Keratinocyte (primary cell): ENCODE data around the gene UVSSA. TPM values are rescaled to one million over a fixed set of nuclear protein-coding genes. Genes with fewer than 3 reads are reported as not detected.

Experiments
- DNase-seq: peaks from one replicate; pipeline ENCODE4 v3.0.0-alpha.2; 2011; ENCODE audit warnings: low read depth, missing footprints, low spot score
- FAIRE-seq: peaks from 2 replicates; lab custom pipeline; 2011; peaks lifted over from hg19 to GRCh38; lab: Jason Lieb, UNC
- H2AFZ ChIP-seq: 2 replicates; pipeline ENCODE4 v1.6.0; 2012; ENCODE audit warnings: low read length, control low read depth, inconsistent platforms; ENCODE audit not compliant: control insufficient read depth
- H3K27ac ChIP-seq: 2 replicates; pipeline ENCODE4 v1.5.1; 2011; ENCODE audit warnings: low read length; ENCODE audit not compliant: control insufficient read depth, insufficient read depth
- H3K27me3 ChIP-seq: 3 replicates; pipeline ENCODE4 v1.6.0; 2011; ENCODE audit warnings: low read length; ENCODE audit not compliant: control insufficient read depth, insufficient read depth; ENCODE audit errors: extremely low read depth
- H3K36me3 ChIP-seq, 2 experiments: 2 replicates in 1 of 2; 3 replicates in 1 of 2; pipeline ENCODE4 v1.5.1; 2011; ENCODE audit warnings: low read length in 2 of 2, mild to moderate bottlenecking in 1 of 2; ENCODE audit not compliant: control insufficient read depth in 2 of 2, insufficient read depth in 2 of 2; ENCODE audit errors: extremely low read depth in 1 of 2
- H3K4me1 ChIP-seq: 3 replicates; pipeline ENCODE4 v1.5.1; 2011; ENCODE audit warnings: low read length; ENCODE audit not compliant: control insufficient read depth, insufficient read depth; ENCODE audit errors: extremely low read depth
- H3K4me2 ChIP-seq: 3 replicates; pipeline ENCODE4 v1.6.0; 2011; ENCODE audit warnings: low read depth, low read length; ENCODE audit not compliant: control insufficient read depth, insufficient read depth; ENCODE audit errors: extremely low read depth
- H3K4me3 ChIP-seq, 3 experiments: fragments of 200-600 bp in 1 of 3; sonication (generic) in 1 of 3; 2 replicates in 2 of 3; 3 replicates in 1 of 3; pipeline ENCODE4 v1.5.1; 2011 to 2016; ENCODE audit warnings: low read length in 3 of 3, mild to moderate bottlenecking in 3 of 3, control low read depth in 2 of 3, inconsistent platforms in 1 of 3, low read depth in 1 of 3, mixed read lengths in 1 of 3, mixed run types in 1 of 3, moderate library complexity in 1 of 3; ENCODE audit not compliant: control insufficient read depth in 2 of 3, insufficient read depth in 2 of 3; ENCODE audit errors: extremely low read depth in 1 of 3
- H3K79me2 ChIP-seq: 2 replicates; pipeline ENCODE4 v1.6.0; 2012; ENCODE audit warnings: low read length; ENCODE audit not compliant: control insufficient read depth, insufficient read depth
- H3K9ac ChIP-seq: 3 replicates; pipeline ENCODE4 v1.6.0; 2011; ENCODE audit warnings: low read length; ENCODE audit not compliant: control insufficient read depth, insufficient read depth; ENCODE audit errors: extremely low read depth
- H3K9me1 ChIP-seq: 3 replicates; pipeline ENCODE4 v1.6.0; 2011; ENCODE audit warnings: low read length; ENCODE audit not compliant: control insufficient read depth, insufficient read depth; ENCODE audit errors: extremely low read depth
- H3K9me3 ChIP-seq: 2 replicates; pipeline ENCODE4 v1.5.1; 2012; ENCODE audit warnings: low read depth, low read length; ENCODE audit not compliant: control insufficient read depth
- H4K20me1 ChIP-seq: 3 replicates; pipeline ENCODE4 v1.6.0; 2011; ENCODE audit warnings: low read length; ENCODE audit not compliant: control insufficient read depth, insufficient read depth; ENCODE audit errors: extremely low read depth
- EZH2 ChIP-seq: IDR thresholded peaks from one replicate; pipeline ENCODE4 v1.6.1; 2012; ENCODE audit warnings: inconsistent platforms, mild to moderate bottlenecking, low read length, moderate library complexity
- dilution Hi-C: fragments of 300-500 bp; cut with MboI; formaldehyde crosslinking; loops from one replicate; pipeline ENCODE4 v1.7.0; 2020; ENCODE audit warnings: low sequenced_read_pairs; ENCODE audit not compliant: extremely low pct_ligation_motif_present
- polyA plus RNA-seq, 5 experiments: library from polyadenylated mRNA; depleted of rRNA in 3 of 5; stranded (reverse) in 3 of 5; stranded (forward) in 1 of 5; unstranded in 1 of 5; fragments of >200 nt; gene quantifications; 1 replicate in 1 of 5; 2 replicates in 3 of 5; 3 replicates in 1 of 5; pipeline versions ENCODE4 v1.2.1 to v1.2.3, GENCODE V29; 2011 to 2012; ENCODE audit warnings: missing spikeins in 2 of 5, low read depth in 1 of 5, low replicate concordance in 1 of 5
- TF ChIP-seq, protein P1 (sequence below), 3 experiments: IDR thresholded peaks in 1 of 3; conservative IDR thresholded peaks in 1 of 3; optimal IDR thresholded peaks in 1 of 3; 2 replicates in 2 of 3; 3 replicates in 1 of 3; pipeline versions ENCODE3 to v1.5.1; 2011; ENCODE audit warnings: low read length in 3 of 3, mild to moderate bottlenecking in 3 of 3, moderate library complexity in 2 of 3, control low read depth in 1 of 3, inconsistent platforms in 1 of 3; ENCODE audit not compliant: insufficient read depth in 2 of 3; ENCODE audit errors: extremely low read depth in 1 of 3

UVSSA gene
- polyA plus RNA-seq, 1 donor (not counting 4 experiments of a cell fraction or from before 2014, with no cell fraction given): 4.7 TPM

- no peak overlapping the region for H3K4me3 ChIP-seq
- peaks cover 65% of the 10 kb centered on the region for H3K27me3 ChIP-seq
- H4K20me1 ChIP-seq: no peaks in the 10 kb centered on the region
- FAIRE-seq (no peak), DNase-seq (no peak)
- no peak overlapping the region for H3K4me2 ChIP-seq
- H3K4me1 ChIP-seq: no peaks in the 10 kb centered on the region
- no peaks in the 10 kb centered on the region for H3K36me3 ChIP-seq
- dilution Hi-C loops: loop anchor here (25.0 kb wide), 1 partner anchor 236 kb away; no protein-coding TSS in a partner anchor
- H3K79me2 ChIP-seq: no peaks in the 10 kb centered on the region
- peaks cover 10% of the 10 kb centered on the region for H3K9me3 ChIP-seq
- no peak overlapping the region for H2AFZ ChIP-seq
- no peaks in the 10 kb centered on the region for H3K9me1 ChIP-seq
- no peak overlapping the region for H3K27ac ChIP-seq
- TF ChIP-seq, protein P1, sequence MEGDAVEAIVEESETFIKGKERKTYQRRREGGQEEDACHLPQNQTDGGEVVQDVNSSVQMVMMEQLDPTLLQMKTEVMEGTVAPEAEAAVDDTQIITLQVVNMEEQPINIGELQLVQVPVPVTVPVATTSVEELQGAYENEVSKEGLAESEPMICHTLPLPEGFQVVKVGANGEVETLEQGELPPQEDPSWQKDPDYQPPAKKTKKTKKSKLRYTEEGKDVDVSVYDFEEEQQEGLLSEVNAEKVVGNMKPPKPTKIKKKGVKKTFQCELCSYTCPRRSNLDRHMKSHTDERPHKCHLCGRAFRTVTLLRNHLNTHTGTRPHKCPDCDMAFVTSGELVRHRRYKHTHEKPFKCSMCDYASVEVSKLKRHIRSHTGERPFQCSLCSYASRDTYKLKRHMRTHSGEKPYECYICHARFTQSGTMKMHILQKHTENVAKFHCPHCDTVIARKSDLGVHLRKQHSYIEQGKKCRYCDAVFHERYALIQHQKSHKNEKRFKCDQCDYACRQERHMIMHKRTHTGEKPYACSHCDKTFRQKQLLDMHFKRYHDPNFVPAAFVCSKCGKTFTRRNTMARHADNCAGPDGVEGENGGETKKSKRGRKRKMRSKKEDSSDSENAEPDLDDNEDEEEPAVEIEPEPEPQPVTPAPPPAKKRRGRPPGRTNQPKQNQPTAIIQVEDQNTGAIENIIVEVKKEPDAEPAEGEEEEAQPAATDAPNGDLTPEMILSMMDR (optimal IDR thresholded peaks at IDR 0.05 in 1 of 3, IDR thresholded peaks at IDR 0.05 in 1 of 3, conservative IDR thresholded peaks at IDR 0.05 in 1 of 3; ENCODE audit: extremely low read depth in 1 of 3, insufficient read depth in 2 of 3, low read length in 3 of 3): no peak
- peak; percentile 43 for TF ChIP-seq EZH2
- H3K9ac ChIP-seq: no peak overlapping the region
These were observed 54.5 kb downstream of the UVSSA start for GRCh38 chr4:1401409-1402020.

DNA sequence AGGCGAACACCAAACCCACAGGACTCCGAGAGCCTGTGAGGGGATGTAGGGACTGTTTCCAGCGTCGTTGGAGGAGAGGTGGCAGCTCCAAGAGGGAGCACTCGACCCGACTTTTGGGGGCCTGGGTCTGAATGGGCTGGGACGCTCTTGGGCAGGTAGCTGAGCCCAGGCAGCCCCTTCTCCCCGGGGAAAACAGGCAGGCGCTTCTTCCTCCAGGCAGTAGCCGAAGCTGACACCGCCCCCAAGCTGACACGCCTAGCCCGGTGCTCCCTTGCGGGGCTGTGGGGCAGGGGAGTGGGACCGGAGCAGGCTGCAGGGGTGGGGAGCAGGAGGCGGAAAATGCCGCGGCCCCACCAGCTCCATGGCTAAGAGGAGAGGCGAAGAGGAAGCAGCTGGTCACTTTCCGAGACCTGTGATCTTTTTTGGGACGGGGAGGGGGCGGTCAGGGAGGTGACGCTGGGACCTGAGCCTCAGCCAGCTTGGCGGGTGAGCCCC lies 55.1 kb downstream of the UVSSA start:
- no peak overlapping the region for H3K27ac ChIP-seq
- H3K36me3 ChIP-seq: no peaks in the 10 kb centered on the region
- dilution Hi-C loops: loop anchor here (25.0 kb wide), 1 partner anchor 235 kb away; no protein-coding TSS in a partner anchor
- peaks cover 71% of the 10 kb centered on the region for H3K27me3 ChIP-seq
- H3K9ac ChIP-seq: no peak overlapping the region
- H2AFZ ChIP-seq: no peak overlapping the region
- TF ChIP-seq EZH2: peak; percentile 21
- TF ChIP-seq, protein P1 (optimal IDR thresholded peaks at IDR 0.05 in 1 of 3, IDR thresholded peaks at IDR 0.05 in 1 of 3, conservative IDR thresholded peaks at IDR 0.05 in 1 of 3; ENCODE audit: extremely low read depth in 1 of 3, insufficient read depth in 2 of 3, low read length in 3 of 3): no peak
- no peaks in the 10 kb centered on the region for H3K79me2 ChIP-seq
- no peaks in the 10 kb centered on the region for H3K9me1 ChIP-seq
- DNase-seq (no peak), FAIRE-seq (no peak)
- no peaks in the 10 kb centered on the region for H3K4me1 ChIP-seq
- H3K4me2 ChIP-seq: no peak overlapping the region
- no peaks in the 10 kb centered on the region for H4K20me1 ChIP-seq
- H3K9me3 ChIP-seq: peaks cover 6% of the 10 kb centered on the region
- no peak overlapping the region for H3K4me3 ChIP-seq
